ENCODE data around the gene GNAO1.

DNA sequence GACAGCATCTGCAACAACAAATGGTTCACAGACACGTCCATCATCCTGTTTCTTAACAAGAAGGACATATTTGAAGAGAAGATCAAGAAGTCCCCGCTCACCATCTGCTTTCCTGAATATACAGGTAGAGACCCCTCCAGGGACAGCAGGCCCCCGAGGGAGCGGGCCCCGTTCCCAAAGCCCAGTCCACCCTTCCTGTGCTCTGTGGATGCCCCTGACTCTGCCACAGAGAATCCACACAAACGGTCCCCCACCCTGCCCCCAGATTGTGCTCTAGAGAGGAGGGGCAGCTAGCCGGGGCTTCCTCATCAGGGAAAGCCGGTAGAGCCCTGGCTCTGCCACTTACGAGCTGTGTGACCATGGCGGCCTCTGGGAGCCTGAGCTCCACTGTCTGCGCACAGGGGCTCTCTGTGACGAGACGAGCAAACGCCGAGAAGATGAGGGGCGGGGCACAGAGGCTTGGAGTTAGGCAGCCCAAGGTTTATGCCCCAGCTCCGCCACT is 149.6 kb downstream of the GNAO1 start:
- TF ChIP-seq, protein P1, sequence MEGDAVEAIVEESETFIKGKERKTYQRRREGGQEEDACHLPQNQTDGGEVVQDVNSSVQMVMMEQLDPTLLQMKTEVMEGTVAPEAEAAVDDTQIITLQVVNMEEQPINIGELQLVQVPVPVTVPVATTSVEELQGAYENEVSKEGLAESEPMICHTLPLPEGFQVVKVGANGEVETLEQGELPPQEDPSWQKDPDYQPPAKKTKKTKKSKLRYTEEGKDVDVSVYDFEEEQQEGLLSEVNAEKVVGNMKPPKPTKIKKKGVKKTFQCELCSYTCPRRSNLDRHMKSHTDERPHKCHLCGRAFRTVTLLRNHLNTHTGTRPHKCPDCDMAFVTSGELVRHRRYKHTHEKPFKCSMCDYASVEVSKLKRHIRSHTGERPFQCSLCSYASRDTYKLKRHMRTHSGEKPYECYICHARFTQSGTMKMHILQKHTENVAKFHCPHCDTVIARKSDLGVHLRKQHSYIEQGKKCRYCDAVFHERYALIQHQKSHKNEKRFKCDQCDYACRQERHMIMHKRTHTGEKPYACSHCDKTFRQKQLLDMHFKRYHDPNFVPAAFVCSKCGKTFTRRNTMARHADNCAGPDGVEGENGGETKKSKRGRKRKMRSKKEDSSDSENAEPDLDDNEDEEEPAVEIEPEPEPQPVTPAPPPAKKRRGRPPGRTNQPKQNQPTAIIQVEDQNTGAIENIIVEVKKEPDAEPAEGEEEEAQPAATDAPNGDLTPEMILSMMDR (tag by site-specific recombination; IDR thresholded peaks at IDR 0.05), result no peak
- no peak for TF ChIP-seq ZFP3 (tag by site-specific recombination; IDR thresholded peaks at IDR 0.05; ENCODE audit: low read depth)
- TF ChIP-seq ZNF473 (tag by site-specific recombination; IDR thresholded peaks at IDR 0.05), result no peak
- TF ChIP-seq, protein P2, sequence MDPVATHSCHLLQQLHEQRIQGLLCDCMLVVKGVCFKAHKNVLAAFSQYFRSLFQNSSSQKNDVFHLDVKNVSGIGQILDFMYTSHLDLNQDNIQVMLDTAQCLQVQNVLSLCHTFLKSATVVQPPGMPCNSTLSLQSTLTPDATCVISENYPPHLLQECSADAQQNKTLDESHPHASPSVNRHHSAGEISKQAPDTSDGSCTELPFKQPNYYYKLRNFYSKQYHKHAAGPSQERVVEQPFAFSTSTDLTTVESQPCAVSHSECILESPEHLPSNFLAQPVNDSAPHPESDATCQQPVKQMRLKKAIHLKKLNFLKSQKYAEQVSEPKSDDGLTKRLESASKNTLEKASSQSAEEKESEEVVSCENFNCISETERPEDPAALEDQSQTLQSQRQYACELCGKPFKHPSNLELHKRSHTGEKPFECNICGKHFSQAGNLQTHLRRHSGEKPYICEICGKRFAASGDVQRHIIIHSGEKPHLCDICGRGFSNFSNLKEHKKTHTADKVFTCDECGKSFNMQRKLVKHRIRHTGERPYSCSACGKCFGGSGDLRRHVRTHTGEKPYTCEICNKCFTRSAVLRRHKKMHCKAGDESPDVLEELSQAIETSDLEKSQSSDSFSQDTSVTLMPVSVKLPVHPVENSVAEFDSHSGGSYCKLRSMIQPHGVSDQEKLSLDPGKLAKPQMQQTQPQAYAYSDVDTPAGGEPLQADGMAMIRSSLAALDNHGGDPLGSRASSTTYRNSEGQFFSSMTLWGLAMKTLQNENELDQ (tag by site-specific recombination; IDR thresholded peaks at IDR 0.05; ENCODE audit: low read depth), result no peak
- no peak for TF ChIP-seq ZNF76 (tag by site-specific recombination; IDR thresholded peaks at IDR 0.05; ENCODE audit: borderline replicate concordance, low read depth)
- no peak for TF ChIP-seq TCF7L2 (IDR thresholded peaks at IDR 0.05; ENCODE audit: borderline replicate concordance, low read depth, low read length)
- no peak for TF ChIP-seq ZNF24 (tag by site-specific recombination; IDR thresholded peaks at IDR 0.05)

Data from HEK293 (cell line).